ENCODE results near the gene ST3GAL5. TPM values are rescaled to one million over a fixed set of nuclear protein-coding genes. Genes with fewer than 3 reads are reported as not detected.
"Not testable (repeated sequence)": the region's sequence is repeated elsewhere in the genome, so short reads cannot be mapped to it uniquely, and the experiment has no call there.

Gene ST3GAL5
- total and polyA plus RNA-seq, 2 donors (not counting 1 experiment from before 2014, with no cell fraction given) = 42.6 to 94.3 TPM

DNA sequence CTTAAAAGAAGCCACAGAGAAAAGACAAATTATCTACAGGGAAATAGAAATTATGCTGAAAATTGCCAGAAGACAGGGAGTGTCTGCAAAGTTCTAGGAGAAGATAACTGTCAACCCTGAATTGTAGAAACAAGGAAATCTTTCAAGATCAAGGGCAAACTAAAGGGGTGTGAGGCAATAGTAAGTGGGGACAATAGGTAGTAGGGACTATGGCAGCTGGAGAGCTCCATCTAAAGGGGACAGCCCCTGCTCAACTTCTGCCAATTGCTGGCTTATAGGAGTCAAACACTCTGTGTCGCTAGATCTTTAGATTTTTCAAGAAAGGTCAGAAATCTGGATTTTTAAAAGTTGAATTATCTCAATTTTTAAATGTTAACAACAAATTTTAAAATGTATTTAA, 10.1 kb upstream of the ST3GAL5 start:
- H3K4me1 ChIP-seq (ENCODE audit: control insufficient read depth in 2 of 2, insufficient read depth in 2 of 2, low read length in 2 of 2) = no peaks in the 10 kb centered on the region
- H2AFZ ChIP-seq (ENCODE audit: insufficient read depth, low read depth, low read length, poor library complexity, severe bottlenecking) = no peak overlapping the region
- H3K27me3 ChIP-seq (replicated peaks in 1 of 4; ENCODE audit: control extremely low read depth in 1 of 4, control insufficient read depth in 3 of 4, insufficient read depth in 4 of 4, low read length in 3 of 4) = no peaks in the 10 kb centered on the region
- H3K9me3 ChIP-seq (ENCODE audit: control extremely low read depth in 1 of 3, control insufficient read depth in 2 of 3, insufficient read depth in 1 of 3, low read length in 2 of 3) = peaks cover 0 to 14% (median 11%) of the 10 kb centered on the region in 3 donors
- peaks cover 17% of the 10 kb centered on the region for H3K4me1 Mint-ChIP-seq
- no peak overlapping the region for H3K27ac Mint-ChIP-seq
- no peak overlapping the region for H3K4me2 ChIP-seq (replicated peaks; ENCODE audit: low read depth, low read length, poor library complexity, severe bottlenecking)
- no peaks in the 10 kb centered on the region for H4K20me1 ChIP-seq (ENCODE audit: control insufficient read depth, insufficient read depth, low read length, poor library complexity, severe bottlenecking)
- H3K4me3 Mint-ChIP-seq = no peak overlapping the region
- DNase-seq (no peak), ATAC-seq (ENCODE audit: low read depth) (no peak)
- no peak overlapping the region for H3K27ac ChIP-seq (ENCODE audit: low read length in 2 of 2)
- H3K4me3 ChIP-seq (ENCODE audit: control extremely low read depth in 1 of 5, extremely low read depth in 1 of 5, insufficient read depth in 1 of 5, low read depth in 2 of 5, low read length in 4 of 5) = no peak overlapping the region
- H3K27me3 Mint-ChIP-seq = no peaks in the 10 kb centered on the region
- TF ChIP-seq EZH2 (IDR thresholded peaks at IDR 0.05; ENCODE audit: borderline replicate concordance, insufficient read depth, low read depth, low read length, poor library complexity, severe bottlenecking) = no peak
- intact Hi-C loops (cut with micrococcal nuclease) = no loop called here
- peaks cover 5% of the 10 kb centered on the region for H3K79me2 ChIP-seq (ENCODE audit: control insufficient read depth, insufficient read depth, low read length)
- no CpG with 5 or more reads among the region's 1 CpG for WGBS (ENCODE audit: insufficient coverage)
- no peak overlapping the region for H3K9ac ChIP-seq (ENCODE audit: low read length)
- no peaks in the 10 kb centered on the region for H3K9me3 Mint-ChIP-seq (ENCODE audit: insufficient read depth)
- ChIA-PET CTCF (interaction anchor here (0.9 to 2.3 kb wide), 3 partner anchors 9 to 72 kb away, joined by 3 to 7 read pairs (median 3); no protein-coding TSS in a partner anchor), POLR2A (no interaction called here)
- H3K36me3 ChIP-seq (replicated peaks in 1 of 2; ENCODE audit: control extremely low read depth in 1 of 2, control insufficient read depth in 1 of 2, extremely low read depth in 1 of 2, insufficient read depth in 2 of 2, low read length in 1 of 2) = peaks cover 0 to 1% of the 10 kb centered on the region in 2 experiments

DNA sequence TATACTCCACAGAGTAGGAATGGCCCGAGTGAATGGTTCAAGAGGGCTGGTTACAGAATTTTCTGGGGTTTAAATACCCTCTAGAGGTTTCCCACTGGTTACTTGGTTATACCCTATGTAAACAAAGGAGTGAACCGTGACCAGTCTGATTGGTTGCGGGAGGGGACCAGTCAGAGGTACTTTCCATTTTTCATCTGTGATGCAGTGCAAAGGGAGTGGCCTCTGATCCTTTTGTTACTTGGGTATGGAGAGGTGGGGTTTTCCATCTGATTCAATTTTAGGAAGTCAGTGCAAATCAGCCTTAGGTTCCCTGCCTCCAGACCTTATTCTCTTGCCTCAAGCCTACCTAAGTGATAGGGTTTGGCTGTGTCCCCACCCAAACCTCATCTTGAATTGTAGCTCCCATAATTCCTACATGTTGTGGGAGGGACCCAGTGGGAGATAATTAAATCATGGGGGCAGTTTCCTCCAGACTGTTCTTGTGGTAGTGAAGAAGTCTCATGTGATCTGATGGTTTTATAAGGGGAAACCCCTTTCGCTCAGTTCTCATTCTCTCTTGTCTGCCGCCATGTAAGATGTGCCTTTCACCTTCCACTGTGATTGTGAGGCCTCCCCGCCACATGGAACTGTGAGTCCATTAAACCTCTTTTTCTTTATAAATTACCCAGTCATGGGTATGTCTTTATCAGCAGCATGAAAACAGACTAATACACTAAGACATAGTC, 5.9 kb upstream of the ST3GAL5 start:
- H3K4me3 ChIP-seq (ENCODE audit: control extremely low read depth in 1 of 5, extremely low read depth in 1 of 5, insufficient read depth in 1 of 5, low read depth in 2 of 5, low read length in 4 of 5); H3K9ac ChIP-seq (ENCODE audit: low read length); ATAC-seq (ENCODE audit: low read depth); H4K20me1 ChIP-seq (ENCODE audit: control insufficient read depth, insufficient read depth, low read length, poor library complexity, severe bottlenecking); H2AFZ ChIP-seq (ENCODE audit: insufficient read depth, low read depth, low read length, poor library complexity, severe bottlenecking); H3K9me3 Mint-ChIP-seq (ENCODE audit: insufficient read depth); H3K27ac ChIP-seq (ENCODE audit: low read length in 2 of 2); H3K4me3 Mint-ChIP-seq; intact Hi-C loops (cut with micrococcal nuclease); H3K27me3 Mint-ChIP-seq; POLR2A ChIA-PET; H3K36me3 ChIP-seq (replicated peaks in 1 of 2; ENCODE audit: control extremely low read depth in 1 of 2, control insufficient read depth in 1 of 2, extremely low read depth in 1 of 2, insufficient read depth in 2 of 2, low read length in 1 of 2); H3K27me3 ChIP-seq (replicated peaks in 1 of 4; ENCODE audit: control extremely low read depth in 1 of 4, control insufficient read depth in 3 of 4, insufficient read depth in 4 of 4, low read length in 3 of 4); H3K4me2 ChIP-seq (replicated peaks; ENCODE audit: low read depth, low read length, poor library complexity, severe bottlenecking); H3K27ac Mint-ChIP-seq: not testable (repeated sequence)
- CTCF ChIA-PET = interaction anchor here (0.9 to 1.1 kb wide), 2 partner anchors 68 to 185 kb away, joined by 3 to 4 read pairs; no protein-coding TSS in a partner anchor
- peak; percentile 35 for DNase-seq
- 80% methylated on average over 1 of the region's 6 CpGs for WGBS (ENCODE audit: insufficient coverage)
- Histone ChIP-seq H3K79me2 (ENCODE audit: control insufficient read depth, insufficient read depth, low read length) (peaks cover 14% of the 10 kb centered on the region), H3K4me1 (ENCODE audit: control insufficient read depth in 2 of 2, insufficient read depth in 2 of 2, low read length in 2 of 2) (peaks cover 12 to 18% of the 10 kb centered on the region in 2 donors), H3K9me3 (ENCODE audit: control extremely low read depth in 1 of 3, control insufficient read depth in 2 of 3, insufficient read depth in 1 of 3, low read length in 2 of 3) (peaks cover 0 to 14% (median 11%) of the 10 kb centered on the region in 3 donors)
- peaks cover 43% of the 10 kb centered on the region for H3K4me1 Mint-ChIP-seq

All from B cell (primary cell).